ENCODE measurements around the gene HRH3.

DNA sequence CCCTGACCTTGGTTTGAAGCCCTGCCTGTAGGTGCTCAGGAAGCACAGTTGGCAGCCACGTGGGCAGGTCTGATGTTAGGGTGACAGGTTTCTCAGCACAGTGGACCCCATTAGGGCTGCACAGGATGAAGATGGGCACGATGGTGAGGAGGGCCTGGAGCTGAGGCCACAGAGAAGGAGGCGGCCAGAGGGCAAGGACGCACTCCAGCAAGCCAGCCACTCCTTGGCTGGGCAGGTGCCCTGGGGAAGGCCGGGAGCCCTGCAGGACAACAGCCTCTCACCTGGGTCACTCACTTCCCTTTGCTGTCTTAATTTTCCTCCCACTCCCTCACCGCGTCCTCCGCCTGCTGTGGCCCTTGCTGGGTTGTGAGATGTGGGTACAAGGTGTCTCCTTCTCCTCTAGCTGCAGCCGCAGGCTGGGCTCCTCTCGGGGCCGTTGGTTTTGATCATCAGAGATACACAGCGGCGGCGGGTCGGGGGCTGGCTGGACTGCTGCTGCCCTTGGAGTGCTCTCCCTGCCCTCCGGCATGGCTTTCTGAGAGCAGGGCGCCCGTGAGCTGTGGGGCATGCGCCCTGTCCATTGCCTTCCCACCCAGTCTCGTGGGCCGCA, 23.9 kb upstream of the HRH3 start:
- no peak for TF ChIP-seq POLR2A (IDR thresholded peaks at IDR 0.05; ENCODE audit: low read depth, low read length)
- TF ChIP-seq POLR2AphosphoS5 (IDR thresholded peaks at IDR 0.05; ENCODE audit: low read depth, low read length), result no peak
- TF ChIP-seq TAF1 (IDR thresholded peaks at IDR 0.05; ENCODE audit: low read depth, low read length), result no peak

Measured in GM12891 (cell line).